ENCODE data around the gene SPESP1. TPM values are rescaled to one million over a fixed set of nuclear protein-coding genes. Genes with fewer than 3 reads are reported as not detected.

The SPESP1 gene
- total and polyA plus RNA-seq, 9 of the 15 experiments (the other 6 are each of a cell fraction or from before 2014, with no cell fraction given): not detected

DNA sequence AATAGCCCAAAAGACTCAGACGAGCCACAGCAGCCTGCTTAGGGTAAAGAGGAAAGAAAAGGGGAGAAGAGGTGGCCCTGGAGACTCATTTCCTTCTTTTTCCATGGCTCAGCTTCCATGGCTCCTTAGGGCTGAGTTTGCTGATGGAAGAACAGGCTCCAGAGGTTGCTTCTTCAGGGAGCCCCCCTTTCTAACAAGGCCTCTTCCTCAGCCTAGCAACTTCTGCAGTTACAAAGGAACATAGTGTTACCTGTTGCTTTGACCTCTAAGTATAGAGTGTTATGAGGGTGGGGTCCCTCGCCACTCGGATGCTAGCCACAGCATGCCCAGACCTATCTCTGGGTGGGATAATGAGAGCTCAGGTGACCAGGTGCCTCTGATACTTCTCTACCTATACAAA is 43.2 kb upstream of the SPESP1 start:
- Histone ChIP-seq H2AFZ (ENCODE audit: low read depth, low read length) (no peak overlapping the region), H3K36me3 (ENCODE audit: control insufficient read depth, insufficient read depth, low read length) (no peaks in the 10 kb centered on the region), H3K79me2 (ENCODE audit: control insufficient read depth, insufficient read depth, low read length) (no peaks in the 10 kb centered on the region), H3K27ac (ENCODE audit: extremely low read depth, low read depth, low read length) (no peak overlapping the region), H3K27me3 (ENCODE audit: control insufficient read depth in 2 of 2, insufficient read depth in 2 of 2, low read length in 2 of 2) (peaks cover 11 to 13% of the 10 kb centered on the region in 2 experiments), H3K9me3 (replicated peaks; ENCODE audit: control insufficient read depth, insufficient read depth, low read depth, low read length) (no peaks in the 10 kb centered on the region), H3K9me1 (ENCODE audit: control insufficient read depth, insufficient read depth, low read length) (no peaks in the 10 kb centered on the region), H3K4me2 (ENCODE audit: insufficient read depth, low read length) (no peak overlapping the region), H4K20me1 (replicated peaks; ENCODE audit: control insufficient read depth, insufficient read depth, low read length) (no peaks in the 10 kb centered on the region; the same call in 1 of the 2 replicates), H3K4me1 (replicated peaks in 1 of 2; ENCODE audit: control insufficient read depth in 2 of 2, insufficient read depth in 2 of 2, low read length in 2 of 2) (no peaks in the 10 kb centered on the region), H3K9ac (ENCODE audit: insufficient read depth in 1 of 2, low read depth in 2 of 2, low read length in 2 of 2) (no peak overlapping the region), H3K4me3 (no peak overlapping the region)
- ChIA-PET CTCF (ENCODE audit: low intra/inter-chr PET ratio) (no interaction called here), POLR2A (interaction anchor here (0.7 to 0.8 kb wide), 2 partner anchors 14 to 189 kb away, joined by 3 to 5 read pairs; no protein-coding TSS in a partner anchor)
- ATAC-seq (no peak), FAIRE-seq (no peak), DNase-seq (ENCODE audit: extremely low read depth in 1 of 4, low spot score in 3 of 4) (no peak)
- in situ Hi-C loops (cut with MboI): no loop called here
- intact Hi-C loops (cut with micrococcal nuclease): no loop called here
- WGBS (ENCODE audit: insufficient coverage, low coverage, missing lambda C conversion rate): 0% methylated on average over 3 of the region's 3 CpGs
- no TSS peak for BruUV-seq (replicated peaks)
- TF ChIP-seq NR2F6 (CRISPR knock-in tag; IDR thresholded peaks at IDR 0.05) (no peak), FOXP1 (CRISPR knock-in tag; IDR thresholded peaks at IDR 0.05) (no peak), MAZ (CRISPR knock-in tag; conservative IDR thresholded peaks at IDR 0.05 in 1 of 2, IDR thresholded peaks at IDR 0.05 in 1 of 2) (no peak), MBD2 (IDR thresholded peaks at IDR 0.05; ENCODE audit: borderline replicate concordance, low read depth) (no peak)
- TF ChIP-seq, protein P1, sequence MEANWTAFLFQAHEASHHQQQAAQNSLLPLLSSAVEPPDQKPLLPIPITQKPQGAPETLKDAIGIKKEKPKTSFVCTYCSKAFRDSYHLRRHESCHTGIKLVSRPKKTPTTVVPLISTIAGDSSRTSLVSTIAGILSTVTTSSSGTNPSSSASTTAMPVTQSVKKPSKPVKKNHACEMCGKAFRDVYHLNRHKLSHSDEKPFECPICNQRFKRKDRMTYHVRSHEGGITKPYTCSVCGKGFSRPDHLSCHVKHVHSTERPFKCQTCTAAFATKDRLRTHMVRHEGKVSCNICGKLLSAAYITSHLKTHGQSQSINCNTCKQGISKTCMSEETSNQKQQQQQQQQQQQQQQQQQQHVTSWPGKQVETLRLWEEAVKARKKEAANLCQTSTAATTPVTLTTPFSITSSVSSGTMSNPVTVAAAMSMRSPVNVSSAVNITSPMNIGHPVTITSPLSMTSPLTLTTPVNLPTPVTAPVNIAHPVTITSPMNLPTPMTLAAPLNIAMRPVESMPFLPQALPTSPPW (CRISPR knock-in tag; IDR thresholded peaks at IDR 0.05): no peak
- TF ChIP-seq, protein P2, sequence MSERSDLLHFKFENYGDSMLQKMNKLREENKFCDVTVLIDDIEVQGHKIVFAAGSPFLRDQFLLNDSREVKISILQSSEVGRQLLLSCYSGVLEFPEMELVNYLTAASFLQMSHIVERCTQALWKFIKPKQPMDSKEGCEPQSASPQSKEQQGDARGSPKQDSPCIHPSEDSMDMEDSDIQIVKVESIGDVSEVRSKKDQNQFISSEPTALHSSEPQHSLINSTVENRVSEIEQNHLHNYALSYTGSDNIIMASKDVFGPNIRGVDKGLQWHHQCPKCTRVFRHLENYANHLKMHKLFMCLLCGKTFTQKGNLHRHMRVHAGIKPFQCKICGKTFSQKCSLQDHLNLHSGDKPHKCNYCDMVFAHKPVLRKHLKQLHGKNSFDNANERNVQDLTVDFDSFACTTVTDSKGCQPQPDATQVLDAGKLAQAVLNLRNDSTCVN (CRISPR knock-in tag; IDR thresholded peaks at IDR 0.05): no peak
- TF ChIP-seq, protein P3, sequence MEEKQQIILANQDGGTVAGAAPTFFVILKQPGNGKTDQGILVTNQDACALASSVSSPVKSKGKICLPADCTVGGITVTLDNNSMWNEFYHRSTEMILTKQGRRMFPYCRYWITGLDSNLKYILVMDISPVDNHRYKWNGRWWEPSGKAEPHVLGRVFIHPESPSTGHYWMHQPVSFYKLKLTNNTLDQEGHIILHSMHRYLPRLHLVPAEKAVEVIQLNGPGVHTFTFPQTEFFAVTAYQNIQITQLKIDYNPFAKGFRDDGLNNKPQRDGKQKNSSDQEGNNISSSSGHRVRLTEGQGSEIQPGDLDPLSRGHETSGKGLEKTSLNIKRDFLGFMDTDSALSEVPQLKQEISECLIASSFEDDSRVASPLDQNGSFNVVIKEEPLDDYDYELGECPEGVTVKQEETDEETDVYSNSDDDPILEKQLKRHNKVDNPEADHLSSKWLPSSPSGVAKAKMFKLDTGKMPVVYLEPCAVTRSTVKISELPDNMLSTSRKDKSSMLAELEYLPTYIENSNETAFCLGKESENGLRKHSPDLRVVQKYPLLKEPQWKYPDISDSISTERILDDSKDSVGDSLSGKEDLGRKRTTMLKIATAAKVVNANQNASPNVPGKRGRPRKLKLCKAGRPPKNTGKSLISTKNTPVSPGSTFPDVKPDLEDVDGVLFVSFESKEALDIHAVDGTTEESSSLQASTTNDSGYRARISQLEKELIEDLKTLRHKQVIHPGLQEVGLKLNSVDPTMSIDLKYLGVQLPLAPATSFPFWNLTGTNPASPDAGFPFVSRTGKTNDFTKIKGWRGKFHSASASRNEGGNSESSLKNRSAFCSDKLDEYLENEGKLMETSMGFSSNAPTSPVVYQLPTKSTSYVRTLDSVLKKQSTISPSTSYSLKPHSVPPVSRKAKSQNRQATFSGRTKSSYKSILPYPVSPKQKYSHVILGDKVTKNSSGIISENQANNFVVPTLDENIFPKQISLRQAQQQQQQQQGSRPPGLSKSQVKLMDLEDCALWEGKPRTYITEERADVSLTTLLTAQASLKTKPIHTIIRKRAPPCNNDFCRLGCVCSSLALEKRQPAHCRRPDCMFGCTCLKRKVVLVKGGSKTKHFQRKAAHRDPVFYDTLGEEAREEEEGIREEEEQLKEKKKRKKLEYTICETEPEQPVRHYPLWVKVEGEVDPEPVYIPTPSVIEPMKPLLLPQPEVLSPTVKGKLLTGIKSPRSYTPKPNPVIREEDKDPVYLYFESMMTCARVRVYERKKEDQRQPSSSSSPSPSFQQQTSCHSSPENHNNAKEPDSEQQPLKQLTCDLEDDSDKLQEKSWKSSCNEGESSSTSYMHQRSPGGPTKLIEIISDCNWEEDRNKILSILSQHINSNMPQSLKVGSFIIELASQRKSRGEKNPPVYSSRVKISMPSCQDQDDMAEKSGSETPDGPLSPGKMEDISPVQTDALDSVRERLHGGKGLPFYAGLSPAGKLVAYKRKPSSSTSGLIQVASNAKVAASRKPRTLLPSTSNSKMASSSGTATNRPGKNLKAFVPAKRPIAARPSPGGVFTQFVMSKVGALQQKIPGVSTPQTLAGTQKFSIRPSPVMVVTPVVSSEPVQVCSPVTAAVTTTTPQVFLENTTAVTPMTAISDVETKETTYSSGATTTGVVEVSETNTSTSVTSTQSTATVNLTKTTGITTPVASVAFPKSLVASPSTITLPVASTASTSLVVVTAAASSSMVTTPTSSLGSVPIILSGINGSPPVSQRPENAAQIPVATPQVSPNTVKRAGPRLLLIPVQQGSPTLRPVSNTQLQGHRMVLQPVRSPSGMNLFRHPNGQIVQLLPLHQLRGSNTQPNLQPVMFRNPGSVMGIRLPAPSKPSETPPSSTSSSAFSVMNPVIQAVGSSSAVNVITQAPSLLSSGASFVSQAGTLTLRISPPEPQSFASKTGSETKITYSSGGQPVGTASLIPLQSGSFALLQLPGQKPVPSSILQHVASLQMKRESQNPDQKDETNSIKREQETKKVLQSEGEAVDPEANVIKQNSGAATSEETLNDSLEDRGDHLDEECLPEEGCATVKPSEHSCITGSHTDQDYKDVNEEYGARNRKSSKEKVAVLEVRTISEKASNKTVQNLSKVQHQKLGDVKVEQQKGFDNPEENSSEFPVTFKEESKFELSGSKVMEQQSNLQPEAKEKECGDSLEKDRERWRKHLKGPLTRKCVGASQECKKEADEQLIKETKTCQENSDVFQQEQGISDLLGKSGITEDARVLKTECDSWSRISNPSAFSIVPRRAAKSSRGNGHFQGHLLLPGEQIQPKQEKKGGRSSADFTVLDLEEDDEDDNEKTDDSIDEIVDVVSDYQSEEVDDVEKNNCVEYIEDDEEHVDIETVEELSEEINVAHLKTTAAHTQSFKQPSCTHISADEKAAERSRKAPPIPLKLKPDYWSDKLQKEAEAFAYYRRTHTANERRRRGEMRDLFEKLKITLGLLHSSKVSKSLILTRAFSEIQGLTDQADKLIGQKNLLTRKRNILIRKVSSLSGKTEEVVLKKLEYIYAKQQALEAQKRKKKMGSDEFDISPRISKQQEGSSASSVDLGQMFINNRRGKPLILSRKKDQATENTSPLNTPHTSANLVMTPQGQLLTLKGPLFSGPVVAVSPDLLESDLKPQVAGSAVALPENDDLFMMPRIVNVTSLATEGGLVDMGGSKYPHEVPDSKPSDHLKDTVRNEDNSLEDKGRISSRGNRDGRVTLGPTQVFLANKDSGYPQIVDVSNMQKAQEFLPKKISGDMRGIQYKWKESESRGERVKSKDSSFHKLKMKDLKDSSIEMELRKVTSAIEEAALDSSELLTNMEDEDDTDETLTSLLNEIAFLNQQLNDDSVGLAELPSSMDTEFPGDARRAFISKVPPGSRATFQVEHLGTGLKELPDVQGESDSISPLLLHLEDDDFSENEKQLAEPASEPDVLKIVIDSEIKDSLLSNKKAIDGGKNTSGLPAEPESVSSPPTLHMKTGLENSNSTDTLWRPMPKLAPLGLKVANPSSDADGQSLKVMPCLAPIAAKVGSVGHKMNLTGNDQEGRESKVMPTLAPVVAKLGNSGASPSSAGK (IDR thresholded peaks at IDR 0.05): no peak

Data from K562 (cell line).